NCI-H1930 (cell line): ENCODE data around the gene CBFA2T3.

ENCODE experiments used
- DNase-seq, 2 experiments: peaks; one replicate each; lab custom pipeline; 2025; lab: John Stamatoyannopoulos, UW

Gene CBFA2T3

GRCh38 chr16:88859381-88860091 is 117.5 kb downstream of the CBFA2T3 start:
- DNase-seq = no peak

DNA sequence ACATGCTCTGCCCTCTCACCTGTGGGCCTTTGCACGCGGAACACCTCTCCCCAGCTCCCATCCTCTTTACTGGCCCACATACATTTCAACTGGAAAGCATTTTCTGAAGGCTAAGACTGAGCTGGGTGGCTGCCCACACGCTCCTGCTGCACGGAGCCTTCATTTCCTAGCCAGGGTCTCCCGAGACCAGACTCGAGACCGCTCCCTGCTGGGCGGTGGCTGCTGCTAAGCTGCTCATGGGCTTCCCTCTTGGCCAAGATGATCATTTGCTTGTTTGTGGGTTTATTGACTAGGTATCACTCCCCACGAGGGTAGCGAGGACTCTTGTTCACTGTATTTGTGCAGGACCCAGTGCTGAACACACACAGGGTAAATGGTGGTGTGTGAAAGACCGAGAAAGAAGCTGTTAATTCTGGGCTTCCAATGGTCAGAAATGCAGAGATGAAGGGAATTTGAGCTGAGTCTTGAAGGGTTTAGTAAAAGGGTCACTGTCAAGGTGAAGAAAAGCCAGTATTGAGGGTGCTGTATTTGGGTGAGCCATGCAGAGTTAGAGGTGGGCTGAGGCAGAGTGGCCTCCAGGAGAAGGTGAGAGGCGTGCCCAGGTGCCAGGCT is 119.2 kb downstream of the CBFA2T3 start:
- DNase-seq = no peak

DNA sequence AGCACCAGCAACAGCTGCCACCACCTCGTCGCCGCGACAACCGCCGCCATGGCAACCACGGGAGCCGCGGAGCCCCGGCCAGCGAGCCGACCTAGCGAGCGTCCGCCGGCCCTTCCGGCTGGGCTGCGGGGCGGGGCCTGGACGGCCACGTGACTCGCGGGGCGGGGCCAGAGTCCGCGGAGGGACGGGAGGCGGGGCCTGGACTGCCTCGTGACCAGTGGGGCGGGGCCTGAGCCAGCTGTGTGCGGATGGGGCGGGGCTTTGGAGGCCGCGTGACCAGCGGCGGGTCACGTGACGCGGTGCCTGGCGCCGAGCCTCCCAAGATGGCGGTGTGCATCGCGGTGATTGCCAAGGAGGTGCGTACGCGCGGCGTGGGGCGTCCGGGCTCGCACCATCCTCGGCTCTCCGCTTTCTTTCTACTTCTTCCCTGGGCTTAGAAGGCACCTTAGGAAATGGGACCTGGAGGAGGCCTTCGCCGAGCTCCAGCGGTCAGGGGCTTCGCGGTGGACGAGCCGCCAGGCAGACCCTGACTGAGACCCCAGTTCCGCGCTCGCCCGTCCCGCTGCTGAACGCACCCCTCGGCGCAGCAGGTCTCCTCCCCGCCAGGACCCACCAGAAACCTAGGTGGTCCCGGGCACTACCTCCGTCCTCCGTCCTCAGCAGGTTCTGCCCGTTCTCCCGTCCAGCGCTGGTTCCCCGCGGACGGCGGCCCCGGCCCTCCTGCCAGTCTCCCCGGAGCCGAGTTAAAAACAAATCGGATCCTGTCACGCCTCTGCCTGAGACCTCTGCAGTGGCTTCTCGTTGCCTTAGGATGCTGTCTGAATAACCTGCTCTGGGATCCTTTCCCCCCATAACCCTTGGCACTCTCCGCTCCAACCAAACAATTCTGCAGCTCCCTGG is 119.9 kb downstream of the CBFA2T3 start, which contains the start of the genes GALNS and TRAPPC2L:
Gene GALNS (minus strand): TSS at position 120 of the 900 bp plus-strand sequence. CDS start 70 bp downstream, at position 50.
Gene TRAPPC2L (plus strand): TSS at position 300 of the 900 bp plus-strand sequence. CDS start 24 bp downstream, at position 324.
- DNase-seq = peak; percentile 85 to 92

DNA sequence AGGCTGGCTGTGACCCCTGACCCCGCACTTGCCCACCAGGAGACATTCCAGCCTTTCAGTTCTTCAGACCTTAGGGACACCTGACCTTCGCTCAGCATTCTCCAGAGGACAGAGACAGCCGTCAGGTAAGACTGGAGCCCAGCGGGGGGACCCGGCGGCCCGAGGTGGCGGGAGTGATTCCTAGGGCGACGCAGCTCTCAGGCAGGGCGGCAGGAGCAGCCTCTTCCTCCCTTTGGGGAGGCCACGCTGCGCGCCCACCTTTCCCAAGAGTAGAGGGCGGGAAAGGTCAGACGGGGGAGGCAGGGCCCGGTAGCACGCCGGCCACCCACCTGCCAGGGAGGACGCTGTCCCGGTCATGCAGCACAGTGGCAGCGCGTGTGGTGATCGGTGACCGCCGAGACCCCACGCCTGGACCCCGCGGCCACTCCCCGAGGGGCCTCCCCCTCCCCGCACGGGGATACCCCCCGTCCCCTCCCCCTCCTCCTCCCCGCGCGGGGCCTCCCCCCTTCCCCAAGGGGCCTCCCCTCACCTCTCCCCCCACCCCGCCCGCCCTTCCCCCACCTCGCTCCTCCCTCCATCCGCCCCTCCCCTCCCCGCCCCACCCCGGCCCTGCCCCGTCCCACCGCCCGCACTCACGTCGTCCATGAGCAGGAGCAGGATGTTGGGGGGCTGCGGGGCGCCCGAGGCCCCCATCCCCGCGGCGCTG is 120.7 kb downstream of the CBFA2T3 start:
- no peak for DNase-seq

DNA sequence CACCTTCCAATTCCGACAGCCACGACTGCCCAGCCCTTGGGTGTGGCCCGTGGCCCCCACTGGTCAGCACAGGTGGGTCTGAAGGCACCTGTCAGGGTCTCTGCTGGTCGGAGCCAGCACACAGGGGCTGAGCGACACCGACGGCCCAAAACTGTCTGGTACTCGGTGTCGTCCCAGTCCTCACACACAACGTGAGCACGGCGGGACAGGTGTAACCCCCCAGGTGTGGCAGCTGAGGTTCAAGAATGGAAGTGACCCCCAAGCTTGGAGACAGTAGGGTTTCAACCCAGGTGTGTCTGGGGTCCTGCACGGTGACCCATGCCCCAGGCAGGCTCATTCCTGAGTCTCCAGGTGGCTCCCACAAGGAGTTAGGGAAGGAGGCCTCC is 121.3 kb downstream of the CBFA2T3 start:
- DNase-seq = no peak

GRCh38 chr16:88855176-88855575 is 121.8 kb downstream of the CBFA2T3 start:
- DNase-seq = no peak

GRCh38 chr16:88854306-88855111 is 122.5 kb downstream of the CBFA2T3 start:
- no peak for DNase-seq

- no peak for DNase-seq
Measured at GRCh38 chr16:88853325-88853941, 123.6 kb downstream of the CBFA2T3 start.

DNA sequence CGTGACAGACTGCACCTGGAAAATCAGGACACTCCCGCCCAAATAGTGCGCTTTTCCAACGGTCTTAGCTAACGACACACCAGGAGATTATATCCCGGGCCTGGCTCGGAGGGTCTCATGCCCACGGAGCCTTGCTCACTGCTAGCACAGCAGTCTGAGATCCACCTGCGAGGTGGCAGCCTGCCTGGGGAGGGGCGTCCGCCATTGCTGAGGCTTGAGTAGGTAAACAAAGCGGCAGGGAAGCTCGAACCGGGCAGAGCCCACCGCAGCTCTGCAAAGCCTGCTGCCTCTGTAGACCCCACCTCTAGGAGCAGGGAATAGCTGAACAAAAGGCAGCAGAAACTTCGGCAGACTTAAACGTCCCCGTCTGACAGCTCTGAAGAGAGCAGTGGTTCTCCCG is 125.4 kb downstream of the CBFA2T3 start:
- no peak for DNase-seq

GRCh38 chr16:88850531-88851199 is 126.3 kb downstream of the CBFA2T3 start:
- no peak for DNase-seq

GRCh38 chr16:88848557-88848956 is 128.4 kb downstream of the CBFA2T3 start:
- no peak for DNase-seq

- DNase-seq = no peak
Measured at GRCh38 chr16:88847654-88848053, 129.4 kb downstream of the CBFA2T3 start.

- DNase-seq = no peak
Measured at GRCh38 chr16:88846088-88846487, 130.9 kb downstream of the CBFA2T3 start.

- no peak for DNase-seq
Measured at GRCh38 chr16:88844419-88845036, 132.5 kb downstream of the CBFA2T3 start.

- no peak for DNase-seq
Measured at GRCh38 chr16:88843256-88843655, 133.8 kb downstream of the CBFA2T3 start.

DNA sequence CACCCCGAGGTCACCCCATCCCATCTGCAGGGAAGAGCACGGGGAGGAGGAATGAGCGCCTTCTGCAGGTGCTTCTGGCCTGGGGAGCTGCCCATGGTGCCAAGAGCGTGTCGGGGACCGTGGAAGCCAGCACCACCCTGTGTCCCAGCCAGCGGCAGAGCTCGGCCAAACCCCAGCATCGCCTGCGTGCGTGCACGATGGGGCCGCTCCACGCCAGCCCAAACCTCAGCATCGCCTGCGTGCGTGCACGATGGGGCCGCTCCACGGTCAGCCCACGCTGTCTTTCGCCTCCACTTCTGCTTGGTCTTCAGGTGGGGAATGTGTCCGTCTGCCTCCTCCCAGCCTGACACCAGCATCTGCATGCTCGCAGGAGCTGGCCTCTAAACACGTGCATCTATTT is 134.2 kb downstream of the CBFA2T3 start:
- no peak for DNase-seq

- no peak for DNase-seq
Measured at GRCh38 chr16:88842308-88842756, 134.7 kb downstream of the CBFA2T3 start.

- DNase-seq = no peak
Measured at GRCh38 chr16:88841521-88842307, 135.3 kb downstream of the CBFA2T3 start.
